Measurements from ENCODE around the gene LTB4R.
"Not testable (repeated sequence)": the region's sequence is repeated elsewhere in the genome, so short reads cannot be mapped to it uniquely, and the experiment has no call there.

Gene LTB4R

DNA sequence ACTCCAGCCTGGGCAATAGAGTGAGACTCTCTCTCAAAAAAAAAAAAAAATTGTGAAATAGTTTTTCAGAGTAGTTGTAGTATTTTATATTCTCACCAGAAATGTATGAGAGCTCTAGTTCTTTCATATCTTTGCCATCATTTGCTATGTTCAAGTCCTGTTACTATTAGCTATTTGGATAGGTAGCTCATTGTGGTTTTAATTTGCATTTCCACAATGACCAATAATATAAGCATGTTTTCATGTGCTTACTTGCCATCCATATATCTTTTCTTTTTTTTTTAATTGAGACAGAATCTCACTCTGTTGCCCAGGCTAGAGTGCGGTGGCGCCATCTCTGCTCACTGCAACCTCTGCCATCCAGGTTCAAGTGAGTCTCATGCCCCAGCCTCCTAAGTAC lies 36.9 kb downstream of the LTB4R start:
- DNase-seq, result no peak

GRCh38 chr14:24349742-24350141 lies 38.4 kb downstream of the LTB4R start:
- DNase-seq, result no peak

DNA sequence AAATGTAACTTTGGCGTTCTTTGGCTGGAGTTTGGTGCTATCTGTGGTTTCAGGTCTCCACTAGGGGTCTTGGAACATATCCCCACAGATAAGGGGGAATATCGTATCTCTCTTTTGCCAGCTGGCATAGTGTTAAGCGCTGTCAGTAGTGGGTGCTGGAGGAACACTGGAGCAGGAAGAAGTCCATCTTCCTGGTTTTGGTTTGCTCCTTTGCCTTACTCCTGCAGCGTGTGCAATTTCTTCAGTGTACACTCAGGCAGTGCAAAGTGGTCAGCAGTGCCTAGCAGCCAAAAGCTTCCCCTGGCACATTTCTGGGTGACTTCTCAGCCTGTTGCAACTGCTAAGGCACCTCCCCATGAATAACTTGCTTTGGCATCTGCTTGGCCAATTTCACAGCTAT lies 40.2 kb downstream of the LTB4R start:
- no peak for DNase-seq

- no peak for DNase-seq
These were observed 42.5 kb downstream of the LTB4R start for GRCh38 chr14:24353559-24354481.

DNA sequence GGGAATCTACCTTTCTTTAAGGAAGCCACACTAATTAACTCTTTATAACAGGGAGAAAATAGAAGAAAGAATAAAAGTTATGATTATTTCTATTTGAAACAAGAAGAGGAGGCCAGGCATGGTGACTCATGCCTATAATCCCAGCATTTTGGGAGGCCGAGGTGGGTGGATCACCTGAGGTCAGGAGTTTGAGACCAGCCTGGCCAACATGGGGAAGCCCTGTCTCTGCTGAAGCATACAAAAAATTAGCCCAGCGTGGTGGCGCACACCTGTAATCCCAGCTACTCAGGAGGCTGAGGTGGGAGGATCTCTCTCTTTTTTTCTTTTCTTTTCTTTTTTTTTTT lies 43.2 kb downstream of the LTB4R start:
- DNase-seq, result not testable (repeated sequence)

DNA sequence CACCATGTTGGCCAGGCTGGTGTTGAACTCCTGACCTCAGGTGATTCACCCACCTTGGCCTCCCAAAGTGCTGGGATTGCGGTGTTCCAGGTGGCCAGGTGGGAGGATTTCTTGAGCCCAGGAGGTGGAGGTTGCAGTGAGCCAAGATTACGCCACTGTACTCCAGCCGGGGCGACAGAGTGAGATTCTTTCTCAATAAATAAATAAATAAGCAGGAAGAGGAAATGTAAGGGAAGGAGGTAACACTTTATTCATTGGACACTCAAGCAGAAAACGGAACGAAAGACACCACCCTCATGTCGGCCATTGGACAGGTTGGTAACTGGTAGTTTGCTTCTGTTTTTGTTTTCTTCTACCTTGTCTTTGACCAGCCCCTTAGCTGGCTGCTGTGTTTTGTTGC lies 43.7 kb downstream of the LTB4R start:
- DNase-seq, result no peak

DNA sequence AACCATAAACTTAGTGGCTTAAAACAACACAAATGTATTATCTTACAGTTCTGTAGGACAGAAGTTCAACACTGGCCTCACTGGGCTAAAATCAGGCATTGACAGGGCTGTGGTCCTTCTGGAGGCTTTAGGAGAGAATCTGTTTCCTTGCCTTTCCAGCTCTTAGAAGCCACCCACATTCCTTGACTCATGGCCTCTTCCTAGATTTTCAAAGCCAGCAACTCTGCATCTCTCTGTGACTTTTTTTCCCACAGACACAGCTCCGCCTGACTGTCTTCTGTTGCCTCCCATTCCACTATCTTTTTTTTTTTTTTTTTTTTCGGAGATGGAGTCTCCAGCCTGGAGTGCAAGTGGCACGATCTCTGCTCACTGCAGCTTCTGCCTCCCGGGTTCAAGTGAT lies 44.9 kb downstream of the LTB4R start:
- no peak for DNase-seq

DNA sequence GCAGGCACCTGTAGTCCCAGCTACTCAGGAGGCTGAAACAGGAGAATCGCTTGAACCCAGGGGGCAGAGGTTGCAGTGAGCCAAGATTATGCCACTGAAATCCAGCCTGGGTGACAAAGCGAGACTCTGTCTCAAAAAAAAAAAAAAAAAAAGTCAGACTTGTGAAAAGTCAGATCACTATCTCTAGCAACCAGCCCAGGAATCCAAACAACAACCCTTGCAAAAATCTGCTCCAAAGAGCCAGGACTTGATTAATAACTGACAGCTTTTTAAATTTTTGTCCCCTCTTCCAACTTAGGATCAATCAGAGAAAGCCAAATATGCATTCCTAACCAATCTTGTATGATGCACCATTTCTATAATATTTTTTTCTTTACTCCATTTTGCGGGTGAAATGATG lies 49.0 kb downstream of the LTB4R start:
- DNase-seq, result no peak

- DNase-seq, result no peak
These were observed 50.0 kb downstream of the LTB4R start for GRCh38 chr14:24361326-24361725.

DNA sequence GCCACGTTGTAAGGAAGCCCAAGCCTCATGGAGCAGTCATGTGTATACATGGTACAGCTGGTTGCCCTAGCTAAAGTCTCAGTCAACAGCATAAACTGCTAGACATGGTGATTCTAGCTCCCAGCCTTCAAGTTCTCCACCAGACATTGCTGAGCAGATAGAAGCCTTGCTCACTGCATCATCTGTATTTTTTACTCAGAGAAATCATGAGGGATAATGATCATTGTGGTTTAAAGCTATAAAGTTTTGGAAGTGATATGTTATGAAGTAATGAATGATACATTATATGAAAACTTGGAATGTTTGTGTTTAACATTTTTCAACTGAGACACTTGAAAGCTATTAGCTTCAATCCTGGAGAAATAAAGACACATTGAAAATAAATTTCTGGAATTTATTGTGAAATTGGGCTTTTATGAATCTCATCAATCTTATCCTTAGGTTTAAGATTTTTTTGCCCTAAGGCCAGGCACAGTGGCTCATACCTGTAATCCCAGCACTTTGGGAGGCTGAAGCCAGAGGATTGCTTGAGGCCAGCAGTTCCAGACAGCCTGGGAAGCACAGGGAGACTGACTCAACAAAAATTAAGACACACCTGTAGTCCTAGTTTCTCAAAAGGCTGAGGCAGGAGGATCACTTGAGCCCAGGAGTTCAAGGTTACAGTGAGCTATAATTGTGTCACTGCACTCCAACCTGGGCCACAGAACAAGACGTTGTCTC lies 51.1 kb downstream of the LTB4R start:
- no peak for DNase-seq

GRCh38 chr14:24363401-24363800 lies 52.1 kb downstream of the LTB4R start:
- no peak for DNase-seq

GRCh38 chr14:24364841-24365240 lies 53.5 kb downstream of the LTB4R start:
- DNase-seq, result no peak

DNA sequence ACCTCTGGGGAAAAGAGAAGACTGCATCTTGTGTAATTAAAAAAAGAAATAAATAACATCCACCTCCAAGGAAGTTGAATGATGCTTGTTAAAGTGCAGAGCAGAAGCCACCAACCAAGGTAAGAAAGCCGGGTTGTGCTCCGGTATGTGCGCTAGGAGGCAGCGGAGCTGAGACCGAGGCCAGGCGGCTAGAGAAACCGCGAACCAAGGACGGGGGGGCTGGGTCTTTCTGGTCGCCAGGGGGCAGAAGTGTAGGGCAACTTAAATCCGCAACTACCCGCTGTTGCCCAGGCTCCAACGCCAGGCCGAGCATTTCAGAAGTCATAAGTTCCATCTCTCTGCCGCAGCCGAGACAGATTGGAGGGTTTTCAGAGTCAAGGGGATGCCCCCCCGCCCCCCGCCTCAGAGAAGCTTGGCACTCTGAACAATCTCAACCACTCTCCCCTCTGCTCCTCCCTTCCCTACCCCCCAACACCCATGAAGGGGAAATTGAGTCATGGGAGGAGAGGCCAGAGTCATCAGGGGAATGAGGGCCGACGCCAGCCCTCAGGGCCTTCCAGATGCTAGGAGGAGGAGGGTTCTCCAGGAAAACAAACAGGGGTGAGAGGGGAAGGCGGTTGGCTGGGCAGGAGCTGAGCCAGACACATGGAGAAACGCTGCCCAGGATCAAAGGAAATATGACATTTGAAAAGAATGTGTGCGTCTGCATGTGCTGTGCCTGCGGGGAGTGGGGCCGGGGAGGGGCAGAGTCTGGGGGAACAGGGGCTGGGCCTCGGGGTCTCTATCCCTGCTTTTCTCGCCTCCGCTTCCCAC lies 54.5 kb downstream of the LTB4R start:
- peak; percentile 78 for DNase-seq

DNA sequence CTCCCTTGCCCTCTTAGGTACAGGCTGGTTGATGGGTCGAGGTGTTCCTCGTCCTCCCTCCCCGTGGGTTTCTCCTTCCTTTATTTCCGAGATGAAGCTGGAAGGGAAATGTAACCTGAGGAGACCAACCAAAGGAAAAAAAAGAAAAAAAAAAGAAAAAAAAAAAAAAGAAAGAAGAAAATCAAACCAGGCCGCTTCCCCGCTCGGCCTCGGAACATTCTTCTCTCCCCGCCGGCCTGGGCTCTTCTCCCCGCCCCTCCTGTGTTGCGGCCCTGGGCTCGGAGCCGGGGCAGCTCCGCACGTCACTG lies 55.1 kb downstream of the LTB4R start:
- DNase-seq, result no peak

- peak; percentile 81 for DNase-seq
These were observed 55.6 kb downstream of the LTB4R start for GRCh38 chr14:24366721-24367513.
